Mesendoderm (in vitro differentiated cells): ENCODE measurements around the gene HDAC5.

Experiments used
- DNase-seq: peaks from one replicate; pipeline ENCODE4 v3.0.0; 2013
- H2AK5ac ChIP-seq: 2 replicates; pipeline ENCODE4 v1.6.1; 2013; ENCODE audit warnings: low read length, inconsistent platforms
- H2BK120ac ChIP-seq: 2 replicates; pipeline ENCODE4 v1.6.1; 2013; ENCODE audit warnings: low read depth, mild to moderate bottlenecking, low read length, moderate library complexity, mixed read lengths
- H2BK15ac ChIP-seq: replicated peaks from 2 replicates; pipeline ENCODE4 v1.6.1; 2013; ENCODE audit warnings: low read depth, mild to moderate bottlenecking, moderate library complexity
- H2BK5ac ChIP-seq: 2 replicates; pipeline ENCODE4 v1.6.1; 2013; ENCODE audit warnings: low read length, inconsistent platforms
- H3K18ac ChIP-seq: 2 replicates; pipeline ENCODE4 v1.6.1; 2013; ENCODE audit warnings: mild to moderate bottlenecking, low read length, mixed read lengths
- H3K23ac ChIP-seq: one replicate; pipeline ENCODE4 v1.6.1; 2013; ENCODE audit warnings: low read length
- H3K27ac ChIP-seq: 2 replicates; pipeline ENCODE4 v1.5.1; 2013; ENCODE audit warnings: low read depth, mild to moderate bottlenecking, inconsistent platforms, low read length, moderate library complexity
- H3K27me3 ChIP-seq: 2 replicates; pipeline ENCODE4 v1.6.1; 2013; ENCODE audit warnings: low read length, control low read depth, mild to moderate bottlenecking, inconsistent platforms; ENCODE audit not compliant: insufficient read depth, poor library complexity
- H3K36me3 ChIP-seq: 2 replicates; pipeline ENCODE4 v1.6.1; 2013; ENCODE audit warnings: low read length, inconsistent platforms; ENCODE audit not compliant: control insufficient read depth, insufficient read depth
- H3K4ac ChIP-seq: one replicate; pipeline ENCODE4 v1.6.1; 2013; ENCODE audit warnings: low read depth, mild to moderate bottlenecking, low read length, moderate library complexity
- H3K4me1 ChIP-seq: 2 replicates; pipeline ENCODE4 v1.6.1; 2013; ENCODE audit warnings: low read depth, low read length, inconsistent platforms; ENCODE audit not compliant: control insufficient read depth
- H3K4me2 ChIP-seq: 2 replicates; pipeline ENCODE4 v1.6.1; 2013; ENCODE audit warnings: low read length
- H3K4me3 ChIP-seq: 2 replicates; pipeline ENCODE4 v1.5.1; 2013; ENCODE audit warnings: mild to moderate bottlenecking, low read length
- H3K56ac ChIP-seq: one replicate; pipeline ENCODE4 v1.6.1; 2013; ENCODE audit warnings: low read length
- H3K79me1 ChIP-seq: 2 replicates; pipeline ENCODE4 v1.6.1; 2013; ENCODE audit warnings: low read length, inconsistent platforms
- H3K79me2 ChIP-seq: 2 replicates; pipeline ENCODE4 v1.6.1; 2013; ENCODE audit warnings: mild to moderate bottlenecking, low read length; ENCODE audit not compliant: control insufficient read depth, insufficient read depth
- H3K9ac ChIP-seq: 2 replicates; pipeline ENCODE4 v1.6.1; 2013; ENCODE audit warnings: low read length, inconsistent platforms
- H4K5ac ChIP-seq: one replicate; pipeline ENCODE4 v1.6.1; 2013; ENCODE audit warnings: low read length
- H4K8ac ChIP-seq: one replicate; pipeline ENCODE4 v1.6.1; 2013; ENCODE audit warnings: low read depth, mild to moderate bottlenecking, control low read depth, low read length, moderate library complexity
- WGBS: extraction: QIAGEN DNeasy Blood & Tissue Kit; methylation state at CpG from one replicate; pipeline ENCODE4 v1.1.7; 2013; ENCODE audit warnings: low lambda C conversion rate, missing lambda C conversion rate; ENCODE audit not compliant: insufficient coverage; ENCODE audit errors: extremely low coverage; 5-methylcytosine and 5-hydroxymethylcytosine counted together

HDAC5 gene

GRCh38 chr17:44062871-44063270 lies 60.6 kb downstream of the HDAC5 start:
- Histone ChIP-seq H3K4me2 (no peak overlapping the region), H3K4ac (no peak overlapping the region), H3K56ac (no peak overlapping the region), H3K4me1 (no peaks in the 10 kb centered on the region), H2AK5ac (no peak overlapping the region), H3K9ac (no peak overlapping the region), H3K27me3 (no peaks in the 10 kb centered on the region), H2BK120ac (no peak overlapping the region), H2BK15ac (no peak overlapping the region), H3K36me3 (peaks cover 5% of the 10 kb centered on the region), H3K27ac (no peak overlapping the region), H3K23ac (no peak overlapping the region), H3K79me1 (peaks cover 11% of the 10 kb centered on the region), H2BK5ac (no peak overlapping the region), H4K5ac (no peak overlapping the region), H4K8ac (no peak overlapping the region), H3K4me3 (no peak overlapping the region), H3K79me2 (peaks cover 69% of the 10 kb centered on the region), H3K18ac (no peak overlapping the region)
- no CpG with 5 or more reads among the region's 15 CpGs for WGBS
- no peak for DNase-seq

GRCh38 chr17:44061446-44061845 lies 62.0 kb downstream of the HDAC5 start:
- DNase-seq, result peak; percentile 39
- no peak overlapping the region for H3K18ac ChIP-seq
- no peak overlapping the region for H3K56ac ChIP-seq
- peaks cover 74% of the 10 kb centered on the region for H3K79me2 ChIP-seq
- peaks cover 11% of the 10 kb centered on the region for H3K79me1 ChIP-seq
- no peak overlapping the region for H2BK5ac ChIP-seq
- H4K8ac ChIP-seq, result no peak overlapping the region
- H3K4me3 ChIP-seq, result no peak overlapping the region
- H2AK5ac ChIP-seq, result no peak overlapping the region
- H2BK15ac ChIP-seq, result no peak overlapping the region
- no peak overlapping the region for H3K9ac ChIP-seq
- no peak overlapping the region for H3K23ac ChIP-seq
- H3K27ac ChIP-seq, result no peak overlapping the region
- no peak overlapping the region for H3K4ac ChIP-seq
- no peak overlapping the region for H2BK120ac ChIP-seq
- H3K27me3 ChIP-seq, result no peaks in the 10 kb centered on the region
- H3K4me2 ChIP-seq, result no peak overlapping the region
- no peak overlapping the region for H4K5ac ChIP-seq
- H3K4me1 ChIP-seq, result no peaks in the 10 kb centered on the region
- H3K36me3 ChIP-seq, result peaks cover 5% of the 10 kb centered on the region
- no CpG with 5 or more reads among the region's 1 CpG for WGBS

- no peaks in the 10 kb centered on the region for H3K4me1 ChIP-seq
- no peak overlapping the region for H4K8ac ChIP-seq
- H2AK5ac ChIP-seq, result no peak overlapping the region
- no peak overlapping the region for H3K23ac ChIP-seq
- DNase-seq, result no peak
- H2BK15ac ChIP-seq, result no peak overlapping the region
- no peak overlapping the region for H3K18ac ChIP-seq
- no peak overlapping the region for H3K56ac ChIP-seq
- no peak overlapping the region for H3K9ac ChIP-seq
- WGBS, result no CpG with 5 or more reads among the region's 14 CpGs
- no peak overlapping the region for H4K5ac ChIP-seq
- no peak overlapping the region for H3K4ac ChIP-seq
- H2BK5ac ChIP-seq, result no peak overlapping the region
- no peak overlapping the region for H3K4me3 ChIP-seq
- H3K79me1 ChIP-seq, result peaks cover 14% of the 10 kb centered on the region
- H3K36me3 ChIP-seq, result peaks cover 5% of the 10 kb centered on the region
- H3K4me2 ChIP-seq, result no peak overlapping the region
- no peak overlapping the region for H3K27ac ChIP-seq
- H3K79me2 ChIP-seq, result peaks cover 66% of the 10 kb centered on the region
- no peaks in the 10 kb centered on the region for H3K27me3 ChIP-seq
- no peak overlapping the region for H2BK120ac ChIP-seq
These were observed 64.1 kb downstream of the HDAC5 start for GRCh38 chr17:44059101-44059892.

GRCh38 chr17:44053125-44053872 lies 70.1 kb downstream of the HDAC5 start:
- Histone ChIP-seq H3K27me3 (no peaks in the 10 kb centered on the region), H3K18ac (no peak overlapping the region), H3K56ac (no peak overlapping the region), H3K4me3 (no peak overlapping the region), H3K27ac (no peak overlapping the region), H2BK120ac (no peak overlapping the region), H3K9ac (no peak overlapping the region), H3K4me1 (no peaks in the 10 kb centered on the region), H3K36me3 (peaks cover 8% of the 10 kb centered on the region), H3K79me2 (peaks cover 50% of the 10 kb centered on the region), H3K4ac (no peak overlapping the region), H3K4me2 (no peak overlapping the region), H2BK15ac (no peak overlapping the region), H4K5ac (no peak overlapping the region), H3K79me1 (peaks cover 18% of the 10 kb centered on the region), H2BK5ac (no peak overlapping the region), H3K23ac (no peak overlapping the region), H2AK5ac (no peak overlapping the region), H4K8ac (no peak overlapping the region)
- no peak for DNase-seq
- no CpG with 5 or more reads among the region's 3 CpGs for WGBS

GRCh38 chr17:44049294-44050060 lies 74.0 kb downstream of the HDAC5 start:
- no CpG with 5 or more reads among the region's 9 CpGs for WGBS
- no peak overlapping the region for H3K27ac ChIP-seq

More at GRCh38 chr17:44049294-44050060, 74.0 kb downstream of the HDAC5 start:
- H4K8ac ChIP-seq, result no peak overlapping the region
- H3K23ac ChIP-seq, result no peak overlapping the region
- H3K4me2 ChIP-seq, result no peak overlapping the region
- DNase-seq, result no peak
- peaks cover 8% of the 10 kb centered on the region for H3K36me3 ChIP-seq
- no peaks in the 10 kb centered on the region for H3K4me1 ChIP-seq
- no peak overlapping the region for H2BK5ac ChIP-seq
- no peak overlapping the region for H2BK120ac ChIP-seq
- H3K56ac ChIP-seq, result no peak overlapping the region
- H3K79me1 ChIP-seq, result peaks cover 16% of the 10 kb centered on the region
- H2AK5ac ChIP-seq, result no peak overlapping the region
- H3K18ac ChIP-seq, result no peak overlapping the region
- peaks cover 41% of the 10 kb centered on the region for H3K79me2 ChIP-seq
- no peak overlapping the region for H4K5ac ChIP-seq
- H3K4me3 ChIP-seq, result no peak overlapping the region
- no peak overlapping the region for H2BK15ac ChIP-seq
- H3K27me3 ChIP-seq, result no peaks in the 10 kb centered on the region
- H3K4ac ChIP-seq, result no peak overlapping the region
- H3K9ac ChIP-seq, result no peak overlapping the region
